NCI-H446 treated with DMSO at 0.1 percent for 48 hours (cell line): ENCODE results near the gene LGALS7.
"Not testable (repeated sequence)": the region's sequence is repeated elsewhere in the genome, so short reads cannot be mapped to it uniquely, and the experiment has no call there.

ENCODE experiments used
- DNase-seq: peaks from one replicate; lab custom pipeline; 2025; lab: John Stamatoyannopoulos, UW

LGALS7 gene

GRCh38 chr19:38770949-38771275 lies 2.4 kb downstream of the LGALS7 start:
- DNase-seq = not testable (repeated sequence)

- DNase-seq = not testable (repeated sequence)
Measured at GRCh38 chr19:38770228-38770948, 2.9 kb downstream of the LGALS7 start.

- no peak for DNase-seq
Measured at GRCh38 chr19:38769635-38770211, 3.6 kb downstream of the LGALS7 start.

GRCh38 chr19:38766276-38767047 lies 6.9 kb downstream of the LGALS7 start:
- no peak for DNase-seq

- DNase-seq = no peak
Measured at GRCh38 chr19:38765214-38765613, 8.1 kb downstream of the LGALS7 start.

GRCh38 chr19:38763795-38764220 lies 9.5 kb downstream of the LGALS7 start:
- DNase-seq = no peak

GRCh38 chr19:38761884-38762389 lies 11.4 kb downstream of the LGALS7 start:
- not testable (repeated sequence) for DNase-seq

GRCh38 chr19:38760805-38761517 lies 12.4 kb downstream of the LGALS7 start:
- DNase-seq = not testable (repeated sequence)

GRCh38 chr19:38759590-38760003 lies 13.7 kb downstream of the LGALS7 start:
- DNase-seq = no peak

GRCh38 chr19:38754196-38754595 lies 19.1 kb downstream of the LGALS7 start:
- not testable (repeated sequence) for DNase-seq

GRCh38 chr19:38753783-38754182 lies 19.5 kb downstream of the LGALS7 start:
- DNase-seq = not testable (repeated sequence)

- DNase-seq = no peak
Measured at GRCh38 chr19:38745316-38745715, 28.0 kb downstream of the LGALS7 start.

- DNase-seq = no peak
Measured at GRCh38 chr19:38744874-38745273, 28.4 kb downstream of the LGALS7 start.

GRCh38 chr19:38744298-38744681 lies 29.0 kb downstream of the LGALS7 start, which contains the start of gene CAPN12:
TSS of gene CAPN12 (minus strand) at chr19:38744474. CDS start at chr19:38744165, 309 bp downstream.
- no peak for DNase-seq

GRCh38 chr19:38743394-38744297 lies 29.7 kb downstream of the LGALS7 start:
- no peak for DNase-seq

GRCh38 chr19:38742906-38743305 lies 30.4 kb downstream of the LGALS7 start:
- no peak for DNase-seq

- no peak for DNase-seq
Measured at GRCh38 chr19:38742296-38742695, 31.0 kb downstream of the LGALS7 start.

- no peak for DNase-seq
Measured at GRCh38 chr19:38741670-38742069, 31.6 kb downstream of the LGALS7 start.

GRCh38 chr19:38740932-38741331 lies 32.4 kb downstream of the LGALS7 start:
- DNase-seq = no peak

GRCh38 chr19:38740257-38740592 lies 33.1 kb downstream of the LGALS7 start:
- no peak for DNase-seq
